Astrocyte (in vitro differentiated cells and primary cell): ENCODE results near the gene OTOP3. TPM values are rescaled to one million over a fixed set of nuclear protein-coding genes. Genes with fewer than 3 reads are reported as not detected.

Experiments used
- DNase-seq: peaks from one replicate; pipeline ENCODE4 v3.0.0-alpha.2; 2010; ENCODE audit warnings: low read depth
- FAIRE-seq: peaks from 2 replicates; lab custom pipeline; 2011; peaks lifted over from hg19 to GRCh38; lab: Jason Lieb, UNC
- H2AFZ ChIP-seq: 2 replicates; pipeline ENCODE4 v1.6.0; 2012; ENCODE audit warnings: low read depth, low read length, inconsistent platforms
- H3K27ac ChIP-seq: 2 replicates; pipeline ENCODE4 v1.5.1; 2011; ENCODE audit warnings: low read depth, low read length, inconsistent platforms
- H3K27me3 ChIP-seq: 2 replicates; pipeline ENCODE4 v1.6.0; 2011; ENCODE audit warnings: low read length, inconsistent platforms; ENCODE audit not compliant: insufficient read depth
- H3K36me3 ChIP-seq: 2 replicates; pipeline ENCODE4 v1.5.1; 2011; ENCODE audit warnings: low read length, inconsistent platforms; ENCODE audit not compliant: insufficient read depth
- H3K4me1 ChIP-seq: 2 replicates; pipeline ENCODE4 v1.5.1; 2011; ENCODE audit warnings: low read length, inconsistent platforms; ENCODE audit not compliant: insufficient read depth
- H3K4me2 ChIP-seq: 2 replicates; pipeline ENCODE4 v1.6.0; 2012; ENCODE audit warnings: low read length, inconsistent platforms
- H3K4me3 ChIP-seq: 2 replicates; pipeline ENCODE4 v1.5.1; 2011; ENCODE audit warnings: low read depth, mild to moderate bottlenecking, low read length, inconsistent platforms; ENCODE audit not compliant: insufficient read depth
- H3K79me2 ChIP-seq: 2 replicates; pipeline ENCODE4 v1.6.0; 2012; ENCODE audit warnings: mild to moderate bottlenecking, low read length, inconsistent platforms; ENCODE audit not compliant: insufficient read depth
- H3K9ac ChIP-seq: 2 replicates; pipeline ENCODE4 v1.6.0; 2012; ENCODE audit warnings: mild to moderate bottlenecking, low read length, inconsistent platforms
- H3K9me3 ChIP-seq: 2 replicates; pipeline ENCODE4 v1.5.1; 2012; ENCODE audit warnings: low read depth, mild to moderate bottlenecking, low read length, inconsistent platforms; ENCODE audit not compliant: insufficient read depth
- H4K20me1 ChIP-seq: 2 replicates; pipeline ENCODE4 v1.6.0; 2012; ENCODE audit warnings: low read length, inconsistent platforms; ENCODE audit not compliant: insufficient read depth
- H3K27ac Mint-ChIP-seq: one replicate; pipeline ENCODE4 v1.8.0; 2021; ENCODE audit warnings: mild to moderate bottlenecking, mixed read lengths; ENCODE audit not compliant: unreplicated experiment
- H3K27me3 Mint-ChIP-seq: one replicate; pipeline ENCODE4 v1.8.0; 2021; ENCODE audit warnings: low read depth, mixed read lengths; ENCODE audit not compliant: unreplicated experiment
- H3K36me3 Mint-ChIP-seq: one replicate; pipeline ENCODE4 v1.8.0; 2021; ENCODE audit warnings: low read depth, mixed read lengths; ENCODE audit not compliant: unreplicated experiment
- H3K4me1 Mint-ChIP-seq: one replicate; pipeline ENCODE4 v1.8.0; 2021; ENCODE audit warnings: low read depth, mixed read lengths; ENCODE audit not compliant: unreplicated experiment
- H3K4me3 Mint-ChIP-seq: one replicate; pipeline ENCODE4 v1.8.0; 2021; ENCODE audit warnings: mild to moderate bottlenecking, moderate library complexity, mixed read lengths; ENCODE audit not compliant: unreplicated experiment
- H3K9me3 Mint-ChIP-seq: one replicate; pipeline ENCODE4 v1.8.0; 2021; ENCODE audit warnings: mild to moderate bottlenecking, mixed read lengths; ENCODE audit not compliant: unreplicated experiment
- EZH2 ChIP-seq: IDR thresholded peaks from 2 replicates; pipeline ENCODE4 v1.6.1; 2012; ENCODE audit warnings: mild to moderate bottlenecking, low read length, inconsistent platforms; ENCODE audit not compliant: insufficient read depth
- total RNA-seq: library from RNA; stranded (reverse); gene quantifications from 2 replicates; pipeline ENCODE4 v1.2.1, GENCODE V29; 2021
- TF ChIP-seq, protein P1 (sequence below): IDR thresholded peaks from 2 replicates; pipeline ENCODE4 v1.5.1; 2011; ENCODE audit warnings: low read depth, mild to moderate bottlenecking, inconsistent platforms, low read length, moderate library complexity; ENCODE audit not compliant: insufficient read depth

The OTOP3 gene
- total RNA-seq, 1 donor from 2014 or later: not detected

DNA sequence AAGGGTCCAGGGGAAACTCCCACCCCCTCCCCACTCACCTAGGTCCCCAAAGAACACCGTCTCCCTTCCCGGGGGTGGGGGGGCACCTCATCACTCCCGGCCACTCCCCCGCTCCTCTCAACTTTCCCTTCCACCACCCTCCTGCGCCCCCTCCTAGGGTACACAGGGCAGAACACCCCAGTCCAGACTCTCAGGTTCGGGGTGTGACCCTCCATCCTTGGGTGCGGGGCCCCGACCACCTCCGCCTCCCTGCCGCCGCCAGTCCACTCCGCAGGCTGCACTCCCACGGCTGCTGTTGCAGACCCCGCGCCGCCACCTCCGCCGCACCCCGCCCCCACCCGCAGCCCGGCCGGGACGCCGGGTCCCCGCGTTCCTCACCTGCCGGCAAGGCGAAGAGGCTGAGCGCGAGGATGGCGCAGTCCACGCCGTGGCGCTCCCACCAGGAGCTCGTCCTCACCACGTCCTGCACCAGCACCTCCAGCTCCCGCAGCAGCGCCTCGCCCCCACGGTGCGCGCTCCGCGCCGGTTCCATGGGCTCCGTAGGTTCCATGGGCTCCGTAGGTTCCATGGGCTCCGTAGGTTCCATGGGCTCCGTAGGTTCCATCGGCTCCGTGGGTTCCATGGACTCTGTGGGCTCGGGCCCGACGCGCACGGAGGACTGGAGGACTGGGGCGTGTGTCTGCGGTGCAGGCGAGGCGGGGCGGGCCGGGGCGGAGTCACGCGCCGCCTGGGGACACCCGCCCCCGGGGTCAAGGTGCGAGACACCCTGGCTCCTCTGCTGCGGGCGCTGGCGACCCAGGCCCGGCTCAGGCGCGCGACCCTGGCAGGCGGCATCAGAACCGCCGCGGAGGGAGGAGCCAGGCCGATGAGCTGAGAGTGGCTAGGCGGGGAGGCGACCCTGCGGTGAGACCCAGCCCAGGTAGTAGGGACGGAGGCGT, 42.5 kb upstream of the OTOP3 start, which contains the start of gene FADS6:
FADS6 (minus strand) TSS at position 660 of the 938 bp plus-strand sequence; CDS start at position 622, 38 bp downstream.
- Histone ChIP-seq H4K20me1 (no peaks in the 10 kb centered on the region), H3K9ac (no peak within 1 kb of the TSS), H3K4me1 (no peaks in the 10 kb centered on the region), H3K4me2 (peak within 1 kb of the TSS; percentile 50), H3K4me3 (no peak within 1 kb of the TSS), H3K9me3 (no peaks in the 10 kb centered on the region), H3K36me3 (no peaks in the 10 kb centered on the region), H3K79me2 (no peaks in the 10 kb centered on the region), H3K27me3 (peaks cover 55% of the 10 kb centered on the region), H3K27ac (no peak within 1 kb of the TSS), H2AFZ (no peak within 1 kb of the TSS)
- TF ChIP-seq EZH2: peak; percentile 97
- TF ChIP-seq, protein P1, sequence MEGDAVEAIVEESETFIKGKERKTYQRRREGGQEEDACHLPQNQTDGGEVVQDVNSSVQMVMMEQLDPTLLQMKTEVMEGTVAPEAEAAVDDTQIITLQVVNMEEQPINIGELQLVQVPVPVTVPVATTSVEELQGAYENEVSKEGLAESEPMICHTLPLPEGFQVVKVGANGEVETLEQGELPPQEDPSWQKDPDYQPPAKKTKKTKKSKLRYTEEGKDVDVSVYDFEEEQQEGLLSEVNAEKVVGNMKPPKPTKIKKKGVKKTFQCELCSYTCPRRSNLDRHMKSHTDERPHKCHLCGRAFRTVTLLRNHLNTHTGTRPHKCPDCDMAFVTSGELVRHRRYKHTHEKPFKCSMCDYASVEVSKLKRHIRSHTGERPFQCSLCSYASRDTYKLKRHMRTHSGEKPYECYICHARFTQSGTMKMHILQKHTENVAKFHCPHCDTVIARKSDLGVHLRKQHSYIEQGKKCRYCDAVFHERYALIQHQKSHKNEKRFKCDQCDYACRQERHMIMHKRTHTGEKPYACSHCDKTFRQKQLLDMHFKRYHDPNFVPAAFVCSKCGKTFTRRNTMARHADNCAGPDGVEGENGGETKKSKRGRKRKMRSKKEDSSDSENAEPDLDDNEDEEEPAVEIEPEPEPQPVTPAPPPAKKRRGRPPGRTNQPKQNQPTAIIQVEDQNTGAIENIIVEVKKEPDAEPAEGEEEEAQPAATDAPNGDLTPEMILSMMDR: no peak
- H3K27ac Mint-ChIP-seq: no peak within 1 kb of the TSS
- no peak for DNase-seq
- peak within 1 kb of the TSS; percentile 64 for H3K4me3 Mint-ChIP-seq
- H3K36me3 Mint-ChIP-seq: no peaks in the 10 kb centered on the region
- no peaks in the 10 kb centered on the region for H3K4me1 Mint-ChIP-seq
- no peak for FAIRE-seq
- H3K27me3 Mint-ChIP-seq: peaks cover 59% of the 10 kb centered on the region
- no peaks in the 10 kb centered on the region for H3K9me3 Mint-ChIP-seq

DNA sequence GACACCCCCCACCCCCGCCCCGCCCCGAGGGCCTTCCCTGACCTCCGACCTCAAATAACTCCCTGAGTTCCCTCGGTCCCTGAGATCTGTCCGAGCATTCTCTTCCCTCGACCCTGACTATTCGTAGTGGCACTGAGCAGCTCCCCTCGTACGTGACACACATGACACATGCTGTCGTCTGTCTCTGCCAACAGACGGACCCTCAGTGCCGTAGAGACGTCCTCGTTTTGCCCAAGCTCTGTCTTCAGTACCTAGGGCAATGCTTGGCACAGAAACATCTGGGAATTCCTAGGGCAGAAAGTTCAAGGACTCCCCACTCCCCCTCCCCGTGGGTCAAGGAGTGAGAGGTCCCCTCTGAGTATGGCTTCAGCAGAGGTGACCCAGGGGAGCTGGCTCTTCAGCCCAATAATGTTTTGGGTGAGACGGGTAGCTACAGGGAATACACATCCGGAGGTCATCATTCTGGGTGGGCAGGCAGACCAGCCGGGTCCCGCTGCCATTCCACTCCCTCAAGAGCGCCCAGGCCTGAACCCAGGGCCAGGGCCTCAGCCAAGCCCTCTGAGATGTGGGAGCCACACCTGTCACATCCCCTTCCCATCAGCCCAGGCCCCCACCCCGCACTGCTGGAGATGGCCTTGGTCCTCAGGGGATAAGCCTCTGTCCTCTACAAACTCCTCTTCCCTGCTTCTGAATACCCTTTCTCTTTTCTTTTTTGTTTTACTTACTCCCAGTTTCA, 41.6 kb upstream of the OTOP3 start:
- Histone ChIP-seq H3K4me2 (no peak overlapping the region), H2AFZ (no peak overlapping the region)
- FAIRE-seq: no peak

More for the DNA sequence above, 41.6 kb upstream of the OTOP3 start:
- H3K36me3 ChIP-seq: no peaks in the 10 kb centered on the region
- peaks cover 49% of the 10 kb centered on the region for H3K27me3 ChIP-seq
- no peaks in the 10 kb centered on the region for H4K20me1 ChIP-seq
- no peaks in the 10 kb centered on the region for H3K9me3 ChIP-seq
- H3K79me2 ChIP-seq: no peaks in the 10 kb centered on the region
- H3K27ac ChIP-seq: no peak overlapping the region
- H3K4me1 Mint-ChIP-seq: no peaks in the 10 kb centered on the region
- no peak overlapping the region for H3K4me3 ChIP-seq
- no peak overlapping the region for H3K27ac Mint-ChIP-seq
- H3K36me3 Mint-ChIP-seq: no peaks in the 10 kb centered on the region
- DNase-seq: no peak
- no peaks in the 10 kb centered on the region for H3K4me1 ChIP-seq
- H3K27me3 Mint-ChIP-seq: peaks cover 64% of the 10 kb centered on the region
- H3K4me3 Mint-ChIP-seq: peak overlapping the region; percentile 64
- TF ChIP-seq, protein P1: no peak
- no peak for TF ChIP-seq EZH2
- H3K9ac ChIP-seq: no peak overlapping the region
- H3K9me3 Mint-ChIP-seq: no peaks in the 10 kb centered on the region
